Activated T-cell treated with anti-CD3 and anti-CD28 coated beads, Interleukin-2, amount 50 U/mL, for 72 hours (primary cell): ENCODE data around the gene NUP93. TPM values are rescaled to one million over a fixed set of nuclear protein-coding genes. Genes with fewer than 3 reads are reported as not detected.
A peak's percentile ranks its signal among the peaks of the same experiment; 100 is the strongest.

ENCODE experiments used
- ATAC-seq, 2 donors: fragments of 150-1000 bp; cut with Tn5 transposase; replicated peaks in 1 of 2; 2 replicates each; pipeline ENCODE4 v1.10.0; 2021; ENCODE audit warnings: moderate library complexity in 2 of 2, mild to moderate bottlenecking in 1 of 2
- DNase-seq, 2 donors: peaks; one replicate each; pipeline ENCODE4 v3.0.0; 2021 to 2022; ENCODE audit warnings: mixed read lengths in 1 of 2
- H3K27ac Mint-ChIP-seq: one replicate; pipeline ENCODE4 v1.8.0; 2022; ENCODE audit warnings: mild to moderate bottlenecking, moderate library complexity, mixed read lengths
- H3K27me3 Mint-ChIP-seq: one replicate; pipeline ENCODE4 v1.8.0; 2022; ENCODE audit warnings: low read depth, mixed read lengths
- H3K36me3 Mint-ChIP-seq, 2 donors: one replicate each; pipeline ENCODE4 v1.8.0; 2022; ENCODE audit warnings: mixed read lengths in 2 of 2, mild to moderate bottlenecking in 1 of 2; ENCODE audit not compliant: insufficient read depth in 2 of 2
- H3K4me1 Mint-ChIP-seq: one replicate; pipeline ENCODE4 v1.8.0; 2022; ENCODE audit warnings: low read depth, mixed read lengths
- H3K4me3 Mint-ChIP-seq, 2 donors: one replicate each; pipeline ENCODE4 v1.8.0; 2022; ENCODE audit warnings: mild to moderate bottlenecking in 2 of 2, mixed read lengths in 2 of 2, moderate library complexity in 2 of 2
- H3K9me3 Mint-ChIP-seq, 2 donors: one replicate each; pipeline ENCODE4 v1.8.0; 2022; ENCODE audit warnings: mixed read lengths in 2 of 2
- total RNA-seq, 2 donors: library from RNA; stranded (reverse); gene quantifications; one replicate each; pipeline ENCODE4 v1.2.3, GENCODE V29; 2022

Gene NUP93
- total RNA-seq, 2 donors from 2014 or later, result 112 to 155 TPM

- ATAC-seq, result no peak
- no peak for DNase-seq
Observed at GRCh38 chr16:56695246-56695645, 34.7 kb upstream of the NUP93 start.

GRCh38 chr16:56697456-56698155, 32.3 kb upstream of the NUP93 start:
- Mint-ChIP-seq H3K27ac (no peak overlapping the region), H3K36me3 (peaks cover 1 to 2% of the 10 kb centered on the region in 2 donors), H3K4me1 (peaks cover 10% of the 10 kb centered on the region), H3K27me3 (no peaks in the 10 kb centered on the region), H3K9me3 (peaks cover 0 to 2% of the 10 kb centered on the region in 2 donors), H3K4me3 (no peak overlapping the region)
- ATAC-seq, result no peak
- no peak for DNase-seq

More at GRCh38 chr16:56695246-56695645, 34.7 kb upstream of the NUP93 start:
- no peak overlapping the region for H3K4me3 Mint-ChIP-seq
- H3K4me1 Mint-ChIP-seq, result no peaks in the 10 kb centered on the region
- no peaks in the 10 kb centered on the region for H3K27me3 Mint-ChIP-seq
- no peak overlapping the region for H3K27ac Mint-ChIP-seq
- peaks cover 0 to 2% of the 10 kb centered on the region in 2 donors for H3K9me3 Mint-ChIP-seq
- peaks cover 1 to 2% of the 10 kb centered on the region in 2 donors for H3K36me3 Mint-ChIP-seq

GRCh38 chr16:56700195-56700594, 29.7 kb upstream of the NUP93 start:
- H3K9me3 Mint-ChIP-seq, result peaks cover 0 to 2% of the 10 kb centered on the region in 2 donors
- DNase-seq (no peak), ATAC-seq (no peak)
- no peaks in the 10 kb centered on the region for H3K27me3 Mint-ChIP-seq
- H3K4me3 Mint-ChIP-seq, result no peak overlapping the region
- H3K4me1 Mint-ChIP-seq, result peaks cover 10% of the 10 kb centered on the region
- H3K36me3 Mint-ChIP-seq, result peaks cover 1 to 2% of the 10 kb centered on the region in 2 donors
- no peak overlapping the region for H3K27ac Mint-ChIP-seq

- DNase-seq, result no peak
- no peak for ATAC-seq
- Mint-ChIP-seq H3K9me3 (peaks cover 0 to 2% of the 10 kb centered on the region in 2 donors), H3K27me3 (no peaks in the 10 kb centered on the region), H3K36me3 (peaks cover 1 to 2% of the 10 kb centered on the region in 2 donors), H3K27ac (no peak overlapping the region), H3K4me1 (peaks cover 13% of the 10 kb centered on the region), H3K4me3 (no peak overlapping the region)
Observed at GRCh38 chr16:56700631-56701030, 29.3 kb upstream of the NUP93 start.

GRCh38 chr16:56701534-56701933, 28.4 kb upstream of the NUP93 start:
- Mint-ChIP-seq H3K27ac (no peak overlapping the region), H3K4me3 (no peak overlapping the region), H3K4me1 (peaks cover 14% of the 10 kb centered on the region), H3K27me3 (no peaks in the 10 kb centered on the region), H3K36me3 (peaks cover 1 to 2% of the 10 kb centered on the region in 2 donors), H3K9me3 (peaks cover 0 to 2% of the 10 kb centered on the region in 2 donors)
- no peak for DNase-seq
- no peak for ATAC-seq

- H3K4me3 Mint-ChIP-seq, result no peak overlapping the region
- no peaks in the 10 kb centered on the region for H3K9me3 Mint-ChIP-seq
- ATAC-seq, result no peak
- H3K27me3 Mint-ChIP-seq, result no peaks in the 10 kb centered on the region
- no peak for DNase-seq
- peaks cover 14% of the 10 kb centered on the region for H3K4me1 Mint-ChIP-seq
- no peak overlapping the region for H3K27ac Mint-ChIP-seq
- H3K36me3 Mint-ChIP-seq, result peaks cover 0 to 1% of the 10 kb centered on the region in 2 donors
Observed at GRCh38 chr16:56702836-56703235, 27.1 kb upstream of the NUP93 start.

- no peaks in the 10 kb centered on the region for H3K9me3 Mint-ChIP-seq
- DNase-seq, result peak in 1 of 2 donors; percentile 23
- peak; percentile 56 to 74 for ATAC-seq
- H3K4me3 Mint-ChIP-seq, result peak overlapping the region; percentile 57 to 65
- H3K27me3 Mint-ChIP-seq, result no peaks in the 10 kb centered on the region
- H3K4me1 Mint-ChIP-seq, result peaks cover 33% of the 10 kb centered on the region
- H3K27ac Mint-ChIP-seq, result peak overlapping the region; percentile 28
- no peaks in the 10 kb centered on the region for H3K36me3 Mint-ChIP-seq
Observed at GRCh38 chr16:56708525-56709442, 21.1 kb upstream of the NUP93 start.

- Mint-ChIP-seq H3K4me3 (peak overlapping the region; percentile 57 to 65), H3K27ac (no peak overlapping the region), H3K4me1 (peaks cover 33% of the 10 kb centered on the region), H3K36me3 (no peaks in the 10 kb centered on the region), H3K27me3 (no peaks in the 10 kb centered on the region), H3K9me3 (no peaks in the 10 kb centered on the region)
- DNase-seq, result no peak
- peak; percentile 27 to 40 for ATAC-seq
Observed at GRCh38 chr16:56709443-56710040, 20.4 kb upstream of the NUP93 start.

- Mint-ChIP-seq H3K4me1 (peaks cover 33% of the 10 kb centered on the region), H3K4me3 (peak overlapping the region in 1 of 2 donors; percentile 57), H3K27ac (no peak overlapping the region), H3K27me3 (no peaks in the 10 kb centered on the region), H3K36me3 (no peaks in the 10 kb centered on the region), H3K9me3 (no peaks in the 10 kb centered on the region)
- ATAC-seq, result no peak
- no peak for DNase-seq
Observed at GRCh38 chr16:56710181-56710737, 19.7 kb upstream of the NUP93 start.

- H3K9me3 Mint-ChIP-seq, result no peaks in the 10 kb centered on the region
- H3K27ac Mint-ChIP-seq, result no peak overlapping the region
- H3K4me1 Mint-ChIP-seq, result peaks cover 29% of the 10 kb centered on the region
- no peak for ATAC-seq
- no peaks in the 10 kb centered on the region for H3K27me3 Mint-ChIP-seq
- H3K36me3 Mint-ChIP-seq, result no peaks in the 10 kb centered on the region
- no peak for DNase-seq
- no peak overlapping the region for H3K4me3 Mint-ChIP-seq
Observed at GRCh38 chr16:56711862-56712261, 18.1 kb upstream of the NUP93 start.

- Mint-ChIP-seq H3K4me3 (no peak overlapping the region), H3K9me3 (no peaks in the 10 kb centered on the region), H3K4me1 (peaks cover 20% of the 10 kb centered on the region), H3K27me3 (no peaks in the 10 kb centered on the region), H3K36me3 (no peaks in the 10 kb centered on the region), H3K27ac (no peak overlapping the region)
- ATAC-seq, result no peak
- no peak for DNase-seq
Observed at GRCh38 chr16:56713794-56714193, 16.1 kb upstream of the NUP93 start.

- H3K9me3 Mint-ChIP-seq, result no peaks in the 10 kb centered on the region
- H3K27ac Mint-ChIP-seq, result no peak overlapping the region
- H3K27me3 Mint-ChIP-seq, result no peaks in the 10 kb centered on the region
- peaks cover 7% of the 10 kb centered on the region for H3K4me1 Mint-ChIP-seq
- no peak overlapping the region for H3K4me3 Mint-ChIP-seq
- H3K36me3 Mint-ChIP-seq, result no peaks in the 10 kb centered on the region
- ATAC-seq, result no peak
- no peak for DNase-seq
Observed at GRCh38 chr16:56715126-56715525, 14.8 kb upstream of the NUP93 start.

- H3K27me3 Mint-ChIP-seq, result no peaks in the 10 kb centered on the region
- H3K4me1 Mint-ChIP-seq, result no peaks in the 10 kb centered on the region
- H3K36me3 Mint-ChIP-seq, result no peaks in the 10 kb centered on the region
- no peak for DNase-seq
- no peak for ATAC-seq
- H3K27ac Mint-ChIP-seq, result no peak overlapping the region
- H3K9me3 Mint-ChIP-seq, result no peaks in the 10 kb centered on the region
- H3K4me3 Mint-ChIP-seq, result no peak overlapping the region
Observed at GRCh38 chr16:56716761-56717160, 13.2 kb upstream of the NUP93 start.
